ENCODE data around the gene SPACA4. TPM values are rescaled to one million over a fixed set of nuclear protein-coding genes. Genes with fewer than 3 reads are reported as not detected.
"Not testable (repeated sequence)": the region's sequence is repeated elsewhere in the genome, so short reads cannot be mapped to it uniquely, and the experiment has no call there.

SPACA4 gene
- total RNA-seq: not detected

- no peaks in the 10 kb centered on the region for H3K27me3 ChIP-seq (ENCODE audit: insufficient read depth, low read length)
- H3K9me3 ChIP-seq (ENCODE audit: low read depth, low read length): no peaks in the 10 kb centered on the region
- peaks cover 6% of the 10 kb centered on the region for H3K4me1 ChIP-seq (ENCODE audit: insufficient read depth, low read length)
- no peak within 1 kb of the TSS for H3K4me3 ChIP-seq (ENCODE audit: low read length)
Observed at GRCh38 chr19:48606463-48607358, at the start of gene SPACA4. TSS of gene SPACA4 (plus strand) at chr19:48606742. CDS start at chr19:48606979, 237 bp downstream.

- Histone ChIP-seq H3K27me3 (ENCODE audit: insufficient read depth, low read length) (no peaks in the 10 kb centered on the region), H3K4me1 (ENCODE audit: insufficient read depth, low read length) (peaks cover 6% of the 10 kb centered on the region), H3K9me3 (ENCODE audit: low read depth, low read length) (no peaks in the 10 kb centered on the region), H3K4me3 (ENCODE audit: low read length) (no peak overlapping the region)
Observed at GRCh38 chr19:48556825-48557224, 49.7 kb upstream of the SPACA4 start.

- Histone ChIP-seq H3K4me1 (ENCODE audit: insufficient read depth, low read length) (peaks cover 6% of the 10 kb centered on the region), H3K9me3 (ENCODE audit: low read depth, low read length) (no peaks in the 10 kb centered on the region), H3K4me3 (ENCODE audit: low read length) (no peak overlapping the region), H3K27me3 (ENCODE audit: insufficient read depth, low read length) (no peaks in the 10 kb centered on the region)
Observed at GRCh38 chr19:48558018-48558684, 48.4 kb upstream of the SPACA4 start.

- H3K4me1 ChIP-seq (ENCODE audit: insufficient read depth, low read length): peaks cover 6% of the 10 kb centered on the region
- H3K4me3 ChIP-seq (ENCODE audit: low read length): no peak overlapping the region
- no peaks in the 10 kb centered on the region for H3K9me3 ChIP-seq (ENCODE audit: low read depth, low read length)
- H3K27me3 ChIP-seq (ENCODE audit: insufficient read depth, low read length): no peaks in the 10 kb centered on the region
Observed at GRCh38 chr19:48560095-48560530, 46.4 kb upstream of the SPACA4 start.

- Histone ChIP-seq H3K4me1 (ENCODE audit: insufficient read depth, low read length) (peaks cover 6% of the 10 kb centered on the region), H3K9me3 (ENCODE audit: low read depth, low read length) (no peaks in the 10 kb centered on the region), H3K4me3 (ENCODE audit: low read length) (no peak overlapping the region), H3K27me3 (ENCODE audit: insufficient read depth, low read length) (no peaks in the 10 kb centered on the region)
Observed at GRCh38 chr19:48561412-48561811, 45.1 kb upstream of the SPACA4 start.

GRCh38 chr19:48565090-48565489 is 41.5 kb upstream of the SPACA4 start:
- H3K9me3 ChIP-seq (ENCODE audit: low read depth, low read length): no peaks in the 10 kb centered on the region
- no peaks in the 10 kb centered on the region for H3K4me1 ChIP-seq (ENCODE audit: insufficient read depth, low read length)
- H3K4me3 ChIP-seq (ENCODE audit: low read length): no peak overlapping the region
- H3K27me3 ChIP-seq (ENCODE audit: insufficient read depth, low read length): no peaks in the 10 kb centered on the region

GRCh38 chr19:48568345-48568886 is 38.1 kb upstream of the SPACA4 start:
- no peaks in the 10 kb centered on the region for H3K4me1 ChIP-seq (ENCODE audit: insufficient read depth, low read length)
- H3K4me3 ChIP-seq (ENCODE audit: low read length): no peak overlapping the region
- no peaks in the 10 kb centered on the region for H3K9me3 ChIP-seq (ENCODE audit: low read depth, low read length)
- no peaks in the 10 kb centered on the region for H3K27me3 ChIP-seq (ENCODE audit: insufficient read depth, low read length)

GRCh38 chr19:48569814-48570213 is 36.7 kb upstream of the SPACA4 start:
- Histone ChIP-seq H3K4me3 (ENCODE audit: low read length) (no peak overlapping the region), H3K4me1 (ENCODE audit: insufficient read depth, low read length) (no peaks in the 10 kb centered on the region), H3K9me3 (ENCODE audit: low read depth, low read length) (no peaks in the 10 kb centered on the region), H3K27me3 (ENCODE audit: insufficient read depth, low read length) (no peaks in the 10 kb centered on the region)

- Histone ChIP-seq H3K27me3 (ENCODE audit: insufficient read depth, low read length) (no peaks in the 10 kb centered on the region), H3K4me1 (ENCODE audit: insufficient read depth, low read length) (no peaks in the 10 kb centered on the region), H3K4me3 (ENCODE audit: low read length) (no peak overlapping the region), H3K9me3 (ENCODE audit: low read depth, low read length) (no peaks in the 10 kb centered on the region)
Observed at GRCh38 chr19:48571378-48572162, 35.0 kb upstream of the SPACA4 start.

- Histone ChIP-seq H3K4me3 (ENCODE audit: low read length) (no peak overlapping the region), H3K4me1 (ENCODE audit: insufficient read depth, low read length) (no peaks in the 10 kb centered on the region), H3K27me3 (ENCODE audit: insufficient read depth, low read length) (no peaks in the 10 kb centered on the region), H3K9me3 (ENCODE audit: low read depth, low read length) (no peaks in the 10 kb centered on the region)
Observed at GRCh38 chr19:48573163-48573505, 33.4 kb upstream of the SPACA4 start.

- no peaks in the 10 kb centered on the region for H3K9me3 ChIP-seq (ENCODE audit: low read depth, low read length)
- H3K27me3 ChIP-seq (ENCODE audit: insufficient read depth, low read length): no peaks in the 10 kb centered on the region
- H3K4me3 ChIP-seq (ENCODE audit: low read length): no peak overlapping the region
- H3K4me1 ChIP-seq (ENCODE audit: insufficient read depth, low read length): no peaks in the 10 kb centered on the region
Observed at GRCh38 chr19:48575931-48576622, 30.5 kb upstream of the SPACA4 start.

GRCh38 chr19:48577908-48578307 is 28.6 kb upstream of the SPACA4 start:
- not testable (repeated sequence) for H3K27me3 ChIP-seq (ENCODE audit: insufficient read depth, low read length); H3K9me3 ChIP-seq (ENCODE audit: low read depth, low read length); H3K4me3 ChIP-seq (ENCODE audit: low read length); H3K4me1 ChIP-seq (ENCODE audit: insufficient read depth, low read length)

- Histone ChIP-seq H3K4me3 (ENCODE audit: low read length) (no peak overlapping the region), H3K9me3 (ENCODE audit: low read depth, low read length) (no peaks in the 10 kb centered on the region), H3K4me1 (ENCODE audit: insufficient read depth, low read length) (peaks cover 2% of the 10 kb centered on the region), H3K27me3 (ENCODE audit: insufficient read depth, low read length) (no peaks in the 10 kb centered on the region)
Observed at GRCh38 chr19:48578891-48579290, 27.7 kb upstream of the SPACA4 start.

GRCh38 chr19:48582168-48582567 is 24.4 kb upstream of the SPACA4 start:
- peaks cover 6% of the 10 kb centered on the region for H3K4me1 ChIP-seq (ENCODE audit: insufficient read depth, low read length)
- no peaks in the 10 kb centered on the region for H3K27me3 ChIP-seq (ENCODE audit: insufficient read depth, low read length)
- H3K9me3 ChIP-seq (ENCODE audit: low read depth, low read length): no peaks in the 10 kb centered on the region
- no peak overlapping the region for H3K4me3 ChIP-seq (ENCODE audit: low read length)

All from mononuclear cell (primary cell).